Measurements from ENCODE around the gene NFATC1. TPM values are rescaled to one million over a fixed set of nuclear protein-coding genes. Genes with fewer than 3 reads are reported as not detected.

The NFATC1 gene
- total RNA-seq, 1 donor from 2014 or later = 7.1 TPM

- Mint-ChIP-seq H3K27me3 (ENCODE audit: low read depth) (peaks cover 2% of the 10 kb centered on the region), H3K27ac (ENCODE audit: unreplicated experiment) (no peak overlapping the region)
Observed at GRCh38 chr18:79418642-79419041, 22.9 kb downstream of the NFATC1 start.

GRCh38 chr18:79420033-79420745, 24.5 kb downstream of the NFATC1 start:
- DNase-seq (ENCODE audit: low spot score) = no peak
- Mint-ChIP-seq H3K27ac (ENCODE audit: unreplicated experiment) (no peak overlapping the region), H3K4me3 (ENCODE audit: unreplicated experiment) (no peak overlapping the region), H3K4me1 (ENCODE audit: low read depth) (peaks cover 14% of the 10 kb centered on the region), H3K27me3 (ENCODE audit: low read depth) (peaks cover 11% of the 10 kb centered on the region), H3K9me3 (ENCODE audit: low read depth) (no peaks in the 10 kb centered on the region), H3K36me3 (ENCODE audit: low read depth) (peaks cover 12% of the 10 kb centered on the region)
- no peak for TF ChIP-seq CTCF (IDR thresholded peaks at IDR 0.05)

More at GRCh38 chr18:79418642-79419041, 22.9 kb downstream of the NFATC1 start:
- H3K4me1 Mint-ChIP-seq (ENCODE audit: low read depth) = peaks cover 6% of the 10 kb centered on the region
- no peak for TF ChIP-seq CTCF (IDR thresholded peaks at IDR 0.05)
- H3K36me3 Mint-ChIP-seq (ENCODE audit: low read depth) = peaks cover 14% of the 10 kb centered on the region
- DNase-seq (ENCODE audit: low spot score) = no peak
- no peaks in the 10 kb centered on the region for H3K9me3 Mint-ChIP-seq (ENCODE audit: low read depth)
- no peak overlapping the region for H3K4me3 Mint-ChIP-seq (ENCODE audit: unreplicated experiment)

DNA sequence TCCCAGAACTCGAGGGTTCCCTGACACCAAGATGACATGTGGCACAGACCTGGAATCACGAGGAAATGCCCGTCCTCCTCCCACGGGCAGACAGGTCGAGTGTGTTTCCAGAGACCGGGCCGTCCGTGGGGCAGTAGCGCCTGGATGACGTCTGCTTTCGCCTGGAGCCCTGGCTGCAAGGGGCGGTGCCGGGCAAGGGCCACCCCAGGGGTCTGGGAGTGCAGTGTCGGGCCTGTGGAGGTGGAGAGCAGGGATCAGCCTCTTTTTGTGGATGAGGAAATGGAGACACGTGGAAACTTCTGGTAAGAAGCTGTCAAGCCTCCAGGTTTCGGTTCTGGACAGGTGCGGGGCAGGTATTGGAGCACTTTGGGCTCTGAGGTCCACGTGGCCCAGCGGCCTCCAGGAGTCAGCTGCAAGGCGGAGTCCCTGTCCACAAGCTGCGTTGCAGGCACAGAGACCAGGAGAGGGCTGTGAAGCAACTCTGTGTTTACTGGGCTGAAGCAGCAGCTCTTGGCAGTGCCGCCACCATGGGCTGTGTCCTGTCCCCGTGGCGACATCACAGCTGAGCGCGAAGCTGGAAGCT, 25.6 kb downstream of the NFATC1 start:
- no peak overlapping the region for H3K27ac Mint-ChIP-seq (ENCODE audit: unreplicated experiment)
- H3K36me3 Mint-ChIP-seq (ENCODE audit: low read depth) = peaks cover 12% of the 10 kb centered on the region
- no peaks in the 10 kb centered on the region for H3K9me3 Mint-ChIP-seq (ENCODE audit: low read depth)
- no peak overlapping the region for H3K4me3 Mint-ChIP-seq (ENCODE audit: unreplicated experiment)
- DNase-seq (ENCODE audit: low spot score) = no peak
- peaks cover 18% of the 10 kb centered on the region for H3K4me1 Mint-ChIP-seq (ENCODE audit: low read depth)
- peaks cover 12% of the 10 kb centered on the region for H3K27me3 Mint-ChIP-seq (ENCODE audit: low read depth)
- no peak for TF ChIP-seq CTCF (IDR thresholded peaks at IDR 0.05)

- Mint-ChIP-seq H3K9me3 (ENCODE audit: low read depth) (no peaks in the 10 kb centered on the region), H3K27ac (ENCODE audit: unreplicated experiment) (no peak overlapping the region), H3K27me3 (ENCODE audit: low read depth) (peaks cover 12% of the 10 kb centered on the region), H3K36me3 (ENCODE audit: low read depth) (peaks cover 12% of the 10 kb centered on the region), H3K4me1 (ENCODE audit: low read depth) (peaks cover 18% of the 10 kb centered on the region), H3K4me3 (ENCODE audit: unreplicated experiment) (no peak overlapping the region)
- TF ChIP-seq CTCF (IDR thresholded peaks at IDR 0.05) = no peak
- no peak for DNase-seq (ENCODE audit: low spot score)
Observed at GRCh38 chr18:79422022-79422782, 26.5 kb downstream of the NFATC1 start.

DNA sequence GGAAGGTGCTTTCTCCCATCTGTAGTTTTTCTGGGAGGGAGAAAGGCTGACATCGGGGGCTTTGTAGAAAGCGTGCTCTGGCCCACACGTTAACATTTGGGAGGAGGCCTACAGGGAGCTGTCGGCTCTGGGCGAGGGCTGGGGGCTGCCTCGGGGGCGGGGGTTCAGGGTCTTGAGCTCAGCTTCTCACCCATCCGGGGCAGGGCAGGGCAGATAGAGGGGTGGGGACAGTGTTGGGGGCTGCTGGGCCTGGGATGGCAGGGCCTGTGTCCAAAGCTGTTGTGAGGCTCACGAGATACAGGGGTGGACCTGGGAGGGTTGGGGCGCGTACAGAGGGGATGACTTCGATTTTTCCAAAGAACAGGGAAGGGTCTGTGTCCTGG, 27.0 kb downstream of the NFATC1 start:
- H3K4me1 Mint-ChIP-seq (ENCODE audit: low read depth) = peaks cover 18% of the 10 kb centered on the region
- TF ChIP-seq CTCF (IDR thresholded peaks at IDR 0.05) = no peak
- H3K4me3 Mint-ChIP-seq (ENCODE audit: unreplicated experiment) = no peak overlapping the region
- no peaks in the 10 kb centered on the region for H3K9me3 Mint-ChIP-seq (ENCODE audit: low read depth)
- DNase-seq (ENCODE audit: low spot score) = no peak
- H3K36me3 Mint-ChIP-seq (ENCODE audit: low read depth) = peaks cover 12% of the 10 kb centered on the region
- H3K27ac Mint-ChIP-seq (ENCODE audit: unreplicated experiment) = no peak overlapping the region
- peaks cover 12% of the 10 kb centered on the region for H3K27me3 Mint-ChIP-seq (ENCODE audit: low read depth)

Measured in chondrocyte (in vitro differentiated cells).